GM06990 (cell line): Measurements from ENCODE around the gene GJA4.

Experiments used
- DNase-seq: peaks from one replicate; pipeline ENCODE4 v3.0.0-alpha.2; 2011; ENCODE audit not compliant: insufficient read length; ENCODE audit errors: extremely low read depth
- H3K27me3 ChIP-seq: replicated peaks from 2 replicates; pipeline ENCODE4 v1.6.0; 2011; ENCODE audit warnings: low read length; ENCODE audit not compliant: control insufficient read depth, insufficient read depth
- H3K36me3 ChIP-seq: 2 replicates; pipeline ENCODE4 v1.5.1; 2011; ENCODE audit warnings: low read length; ENCODE audit not compliant: control insufficient read depth, insufficient read depth
- H3K4me3 ChIP-seq: replicated peaks from 2 replicates; pipeline ENCODE4 v1.5.1; 2011; ENCODE audit warnings: low read depth, mild to moderate bottlenecking, control low read depth, low read length
- CTCF ChIP-seq: IDR thresholded peaks from 2 replicates; pipeline ENCODE4 v1.5.1; 2011; ENCODE audit warnings: low read length, control low read depth, mild to moderate bottlenecking, inconsistent platforms; ENCODE audit not compliant: insufficient read depth, poor library complexity, severe bottlenecking

Gene GJA4

DNA sequence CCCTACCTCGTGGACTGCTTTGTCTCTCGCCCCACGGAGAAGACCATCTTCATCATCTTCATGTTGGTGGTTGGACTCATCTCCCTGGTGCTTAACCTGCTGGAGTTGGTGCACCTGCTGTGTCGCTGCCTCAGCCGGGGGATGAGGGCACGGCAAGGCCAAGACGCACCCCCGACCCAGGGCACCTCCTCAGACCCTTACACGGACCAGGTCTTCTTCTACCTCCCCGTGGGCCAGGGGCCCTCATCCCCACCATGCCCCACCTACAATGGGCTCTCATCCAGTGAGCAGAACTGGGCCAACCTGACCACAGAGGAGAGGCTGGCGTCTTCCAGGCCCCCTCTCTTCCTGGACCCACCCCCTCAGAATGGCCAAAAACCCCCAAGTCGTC, 2.0 kb downstream of the GJA4 start:
- Histone ChIP-seq H3K4me3 (no peak overlapping the region), H3K36me3 (no peaks in the 10 kb centered on the region), H3K27me3 (peaks cover 2% of the 10 kb centered on the region)
- TF ChIP-seq CTCF = no peak
- no peak for DNase-seq

- no peak for TF ChIP-seq CTCF
- Histone ChIP-seq H3K27me3 (peaks cover 2% of the 10 kb centered on the region), H3K4me3 (no peak overlapping the region), H3K36me3 (no peaks in the 10 kb centered on the region)
- DNase-seq = no peak
These were observed 3.1 kb downstream of the GJA4 start for GRCh38 chr1:34795916-34796315.

GRCh38 chr1:34796990-34797389, 4.2 kb downstream of the GJA4 start:
- Histone ChIP-seq H3K27me3 (peaks cover 2% of the 10 kb centered on the region), H3K36me3 (no peaks in the 10 kb centered on the region), H3K4me3 (no peak overlapping the region)
- DNase-seq = no peak
- no peak for TF ChIP-seq CTCF

GRCh38 chr1:34800214-34800613, 7.4 kb downstream of the GJA4 start:
- Histone ChIP-seq H3K4me3 (no peak overlapping the region), H3K36me3 (no peaks in the 10 kb centered on the region), H3K27me3 (no peaks in the 10 kb centered on the region; the same call in 1 of the 2 replicates)
- no peak for TF ChIP-seq CTCF
- no peak for DNase-seq

DNA sequence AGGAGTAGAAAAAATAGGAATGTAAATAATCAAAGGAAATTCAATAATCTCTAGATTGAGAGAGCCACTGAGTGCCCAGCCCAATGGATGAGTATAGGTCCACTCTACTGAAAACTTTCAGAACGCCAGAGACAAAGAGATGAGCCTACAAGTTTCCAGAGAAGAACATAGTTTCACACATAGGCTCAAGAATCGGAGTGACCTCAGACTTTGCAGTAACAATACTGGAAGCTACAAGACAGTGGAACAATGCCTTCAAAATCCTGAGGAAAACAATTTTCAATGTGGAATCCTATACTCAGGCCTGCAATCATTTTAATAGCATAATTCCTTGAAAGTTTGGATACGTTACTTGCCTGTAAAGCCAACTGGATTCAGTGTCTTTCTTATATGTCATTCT, 11.0 kb downstream of the GJA4 start:
- Histone ChIP-seq H3K36me3 (no peaks in the 10 kb centered on the region), H3K27me3 (no peaks in the 10 kb centered on the region; the same call in none of the 2 replicates), H3K4me3 (no peak overlapping the region)
- DNase-seq = no peak
- TF ChIP-seq CTCF = no peak

DNA sequence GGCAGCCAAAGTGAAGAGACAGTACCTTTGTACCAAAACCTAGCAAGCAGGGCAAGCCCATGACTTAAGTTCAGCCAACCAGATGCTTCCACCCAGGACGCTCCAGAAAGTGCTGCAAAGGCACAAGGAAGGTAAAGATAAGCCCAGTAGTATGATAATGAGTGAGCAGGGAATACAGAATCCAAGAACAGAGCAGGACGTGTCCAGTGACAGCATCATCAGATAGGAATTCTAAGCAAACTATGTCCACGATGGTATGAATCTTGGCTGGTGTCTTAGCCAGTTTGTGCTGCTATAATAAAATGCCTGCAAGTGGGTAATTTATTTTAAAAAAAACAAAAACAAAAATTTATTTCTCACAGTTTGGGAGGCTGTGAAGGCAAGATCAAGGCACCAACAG, 13.6 kb downstream of the GJA4 start:
- TF ChIP-seq CTCF = no peak

More for the DNA sequence above, 13.6 kb downstream of the GJA4 start:
- H3K36me3 ChIP-seq = no peaks in the 10 kb centered on the region
- H3K27me3 ChIP-seq = no peaks in the 10 kb centered on the region; the same call in none of the 2 replicates
- no peak for DNase-seq
- H3K4me3 ChIP-seq = no peak overlapping the region
